BE2C (cell line): Measurements from ENCODE around the gene FAT2.

Experiments used
- DNase-seq: peaks from one replicate; pipeline ENCODE4 v3.0.0-alpha.2; 2020
- H3K27me3 ChIP-seq: fragments of 250-450 bp; sonication (Bioruptor Pico); 2 replicates; pipeline ENCODE4 v1.5.1; 2020; ENCODE audit warnings: mild to moderate bottlenecking
- H3K36me3 ChIP-seq: fragments of 250-450 bp; sonication (Bioruptor Pico); 2 replicates; pipeline ENCODE4 v1.5.1; 2020; ENCODE audit warnings: mild to moderate bottlenecking
- H3K4me1 ChIP-seq: fragments of 250-450 bp; sonication (Bioruptor Pico); 2 replicates; pipeline ENCODE4 v1.5.1; 2020
- H3K4me3 ChIP-seq: 2 replicates; pipeline ENCODE4 v1.5.1; 2011; ENCODE audit warnings: low read depth, low read length
- H3K9me3 ChIP-seq: fragments of 250-450 bp; sonication (Bioruptor Pico); 2 replicates; pipeline ENCODE4 v1.5.1; 2020
- TF ChIP-seq, protein P1 (sequence below): IDR thresholded peaks from 2 replicates; pipeline ENCODE4 v1.5.1; 2012; ENCODE audit warnings: mild to moderate bottlenecking, low read depth, low read length

Gene FAT2

GRCh38 chr5:151553130-151553670, 37.9 kb downstream of the FAT2 start:
- Histone ChIP-seq H3K36me3 (no peaks in the 10 kb centered on the region), H3K9me3 (no peaks in the 10 kb centered on the region), H3K27me3 (no peaks in the 10 kb centered on the region), H3K4me3 (no peak overlapping the region), H3K4me1 (no peaks in the 10 kb centered on the region)
- TF ChIP-seq, protein P1, sequence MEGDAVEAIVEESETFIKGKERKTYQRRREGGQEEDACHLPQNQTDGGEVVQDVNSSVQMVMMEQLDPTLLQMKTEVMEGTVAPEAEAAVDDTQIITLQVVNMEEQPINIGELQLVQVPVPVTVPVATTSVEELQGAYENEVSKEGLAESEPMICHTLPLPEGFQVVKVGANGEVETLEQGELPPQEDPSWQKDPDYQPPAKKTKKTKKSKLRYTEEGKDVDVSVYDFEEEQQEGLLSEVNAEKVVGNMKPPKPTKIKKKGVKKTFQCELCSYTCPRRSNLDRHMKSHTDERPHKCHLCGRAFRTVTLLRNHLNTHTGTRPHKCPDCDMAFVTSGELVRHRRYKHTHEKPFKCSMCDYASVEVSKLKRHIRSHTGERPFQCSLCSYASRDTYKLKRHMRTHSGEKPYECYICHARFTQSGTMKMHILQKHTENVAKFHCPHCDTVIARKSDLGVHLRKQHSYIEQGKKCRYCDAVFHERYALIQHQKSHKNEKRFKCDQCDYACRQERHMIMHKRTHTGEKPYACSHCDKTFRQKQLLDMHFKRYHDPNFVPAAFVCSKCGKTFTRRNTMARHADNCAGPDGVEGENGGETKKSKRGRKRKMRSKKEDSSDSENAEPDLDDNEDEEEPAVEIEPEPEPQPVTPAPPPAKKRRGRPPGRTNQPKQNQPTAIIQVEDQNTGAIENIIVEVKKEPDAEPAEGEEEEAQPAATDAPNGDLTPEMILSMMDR, result no peak
- no peak for DNase-seq

- no peaks in the 10 kb centered on the region for H3K4me1 ChIP-seq
Observed at GRCh38 chr5:151551985-151552384, 39.1 kb downstream of the FAT2 start.

DNA sequence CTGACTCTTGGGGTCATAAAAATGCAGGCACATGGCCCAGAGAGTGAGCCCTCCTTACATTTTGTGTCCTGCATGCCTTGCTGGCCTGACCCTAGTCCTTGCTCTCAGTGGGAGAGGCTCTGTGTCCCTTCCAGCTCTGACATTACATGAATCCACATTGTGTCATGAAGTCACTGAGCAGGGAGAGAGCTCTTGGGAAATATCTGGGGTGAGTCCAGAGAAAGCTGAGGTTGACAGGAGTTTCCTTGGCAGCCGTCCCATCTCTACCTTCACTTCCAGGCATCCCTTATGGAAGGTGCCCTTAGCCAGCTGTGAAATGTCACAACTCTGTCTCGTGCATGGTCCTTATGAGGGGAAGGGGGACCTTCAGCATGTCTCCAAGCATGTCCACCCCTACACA, 41.0 kb downstream of the FAT2 start:
- Histone ChIP-seq H3K4me3 (no peak overlapping the region), H3K36me3 (no peaks in the 10 kb centered on the region), H3K27me3 (no peaks in the 10 kb centered on the region), H3K9me3 (no peaks in the 10 kb centered on the region), H3K4me1 (no peaks in the 10 kb centered on the region)
- TF ChIP-seq, protein P1, result no peak
- DNase-seq, result no peak

More at GRCh38 chr5:151551985-151552384, 39.1 kb downstream of the FAT2 start:
- Histone ChIP-seq H3K4me3 (no peak overlapping the region), H3K36me3 (no peaks in the 10 kb centered on the region), H3K9me3 (no peaks in the 10 kb centered on the region), H3K27me3 (no peaks in the 10 kb centered on the region)
- TF ChIP-seq, protein P1, result no peak
- DNase-seq, result no peak

GRCh38 chr5:151549713-151550112, 41.4 kb downstream of the FAT2 start:
- no peaks in the 10 kb centered on the region for H3K27me3 ChIP-seq
- H3K36me3 ChIP-seq, result no peaks in the 10 kb centered on the region
- no peaks in the 10 kb centered on the region for H3K9me3 ChIP-seq
- H3K4me3 ChIP-seq, result no peak overlapping the region
- no peaks in the 10 kb centered on the region for H3K4me1 ChIP-seq
- TF ChIP-seq, protein P1, result no peak
- DNase-seq, result no peak

- no peak for DNase-seq
- Histone ChIP-seq H3K9me3 (no peaks in the 10 kb centered on the region), H3K27me3 (no peaks in the 10 kb centered on the region), H3K4me1 (no peaks in the 10 kb centered on the region), H3K4me3 (no peak overlapping the region), H3K36me3 (no peaks in the 10 kb centered on the region)
- TF ChIP-seq, protein P1, result no peak
Observed at GRCh38 chr5:151547364-151547763, 43.8 kb downstream of the FAT2 start.

- H3K4me3 ChIP-seq, result no peak overlapping the region
- no peaks in the 10 kb centered on the region for H3K9me3 ChIP-seq
- no peaks in the 10 kb centered on the region for H3K4me1 ChIP-seq
- no peaks in the 10 kb centered on the region for H3K27me3 ChIP-seq
- no peaks in the 10 kb centered on the region for H3K36me3 ChIP-seq
- TF ChIP-seq, protein P1, result no peak
- no peak for DNase-seq
Observed at GRCh38 chr5:151541571-151541970, 49.6 kb downstream of the FAT2 start.
